GM21423 (cell line): ENCODE results near the gene C7orf25.
A peak's percentile ranks its signal among the peaks of the same experiment; 100 is the strongest.

Experiments used
- ATAC-seq: cut with Tn5 transposase; IDR thresholded peaks from one replicate; pipeline ENCODE4 v1.9.1; 2021; ENCODE audit warnings: mild to moderate bottlenecking, moderate library complexity; ENCODE audit not compliant: unreplicated experiment

Gene C7orf25

GRCh38 chr7:42880392-42880791 is 31.5 kb downstream of the C7orf25 start:
- ATAC-seq: no peak

DNA sequence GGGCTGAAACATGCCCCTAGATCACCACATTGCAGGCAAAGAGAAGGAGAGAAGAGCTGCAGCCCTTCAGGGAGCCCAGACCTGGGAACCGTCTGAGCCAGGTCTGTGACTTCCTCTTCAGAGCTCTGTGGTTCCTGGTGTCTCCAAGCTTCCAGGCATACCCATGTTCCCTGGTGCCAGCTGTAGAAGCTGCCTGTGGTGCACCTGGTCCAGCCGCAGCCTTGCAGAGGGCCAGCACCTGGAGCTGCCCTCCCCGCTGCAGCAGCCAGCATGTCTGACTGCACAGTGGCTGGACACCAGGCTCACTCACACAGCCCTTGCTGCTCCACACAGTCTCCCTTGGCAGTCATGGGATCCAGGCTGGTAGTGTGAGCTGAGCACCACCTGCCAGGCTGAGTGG is 33.6 kb downstream of the C7orf25 start:
- ATAC-seq: no peak

- no peak for ATAC-seq
Observed at GRCh38 chr7:42877862-42878261, 34.0 kb downstream of the C7orf25 start.

- peak; percentile 79 for ATAC-seq
Observed at GRCh38 chr7:42876182-42877068, 35.4 kb downstream of the C7orf25 start.

- ATAC-seq: peak; percentile 97
Observed at GRCh38 chr7:42869131-42870020, 42.5 kb downstream of the C7orf25 start.

DNA sequence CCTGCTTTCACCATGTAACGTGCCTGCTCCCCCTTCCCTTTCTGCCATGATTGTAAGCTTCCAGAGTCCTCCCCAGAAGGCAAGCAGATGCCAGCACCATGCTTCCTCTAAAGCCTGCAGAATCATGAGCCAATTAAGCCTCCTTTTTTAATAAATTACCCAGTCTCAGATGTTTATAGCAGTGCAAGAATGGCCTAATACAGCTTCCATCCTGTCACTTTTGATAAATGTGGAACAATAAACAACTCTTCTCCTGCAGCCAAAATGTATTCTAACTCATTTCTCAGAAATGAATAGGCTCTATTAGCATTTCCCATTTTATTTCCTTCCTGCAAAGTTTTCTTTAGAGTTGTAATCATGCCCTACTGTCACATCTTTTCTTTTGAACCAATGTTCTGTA is 43.4 kb downstream of the C7orf25 start:
- ATAC-seq: no peak
